Stimulated activated CD8-positive, alpha-beta memory T cell treated with anti-CD3 and anti-CD28 coated beads, Interleukin-4, amount 100 ng/mL, for 1 hour (primary cell): ENCODE measurements around the gene SACS.
A peak's percentile ranks its signal among the peaks of the same experiment; 100 is the strongest.

Source experiments
- DNase-seq, 2 donors: peaks; one replicate each; pipeline ENCODE4 v3.0.0-alpha.2; 2020; ENCODE audit warnings: low read depth in 2 of 2, low spot score in 1 of 2

Gene SACS, protein sequence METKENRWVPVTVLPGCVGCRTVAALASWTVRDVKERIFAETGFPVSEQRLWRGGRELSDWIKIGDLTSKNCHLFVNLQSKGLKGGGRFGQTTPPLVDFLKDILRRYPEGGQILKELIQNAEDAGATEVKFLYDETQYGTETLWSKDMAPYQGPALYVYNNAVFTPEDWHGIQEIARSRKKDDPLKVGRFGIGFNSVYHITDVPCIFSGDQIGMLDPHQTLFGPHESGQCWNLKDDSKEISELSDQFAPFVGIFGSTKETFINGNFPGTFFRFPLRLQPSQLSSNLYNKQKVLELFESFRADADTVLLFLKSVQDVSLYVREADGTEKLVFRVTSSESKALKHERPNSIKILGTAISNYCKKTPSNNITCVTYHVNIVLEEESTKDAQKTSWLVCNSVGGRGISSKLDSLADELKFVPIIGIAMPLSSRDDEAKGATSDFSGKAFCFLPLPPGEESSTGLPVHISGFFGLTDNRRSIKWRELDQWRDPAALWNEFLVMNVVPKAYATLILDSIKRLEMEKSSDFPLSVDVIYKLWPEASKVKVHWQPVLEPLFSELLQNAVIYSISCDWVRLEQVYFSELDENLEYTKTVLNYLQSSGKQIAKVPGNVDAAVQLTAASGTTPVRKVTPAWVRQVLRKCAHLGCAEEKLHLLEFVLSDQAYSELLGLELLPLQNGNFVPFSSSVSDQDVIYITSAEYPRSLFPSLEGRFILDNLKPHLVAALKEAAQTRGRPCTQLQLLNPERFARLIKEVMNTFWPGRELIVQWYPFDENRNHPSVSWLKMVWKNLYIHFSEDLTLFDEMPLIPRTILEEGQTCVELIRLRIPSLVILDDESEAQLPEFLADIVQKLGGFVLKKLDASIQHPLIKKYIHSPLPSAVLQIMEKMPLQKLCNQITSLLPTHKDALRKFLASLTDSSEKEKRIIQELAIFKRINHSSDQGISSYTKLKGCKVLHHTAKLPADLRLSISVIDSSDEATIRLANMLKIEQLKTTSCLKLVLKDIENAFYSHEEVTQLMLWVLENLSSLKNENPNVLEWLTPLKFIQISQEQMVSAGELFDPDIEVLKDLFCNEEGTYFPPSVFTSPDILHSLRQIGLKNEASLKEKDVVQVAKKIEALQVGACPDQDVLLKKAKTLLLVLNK (N-terminal part only)

DNA sequence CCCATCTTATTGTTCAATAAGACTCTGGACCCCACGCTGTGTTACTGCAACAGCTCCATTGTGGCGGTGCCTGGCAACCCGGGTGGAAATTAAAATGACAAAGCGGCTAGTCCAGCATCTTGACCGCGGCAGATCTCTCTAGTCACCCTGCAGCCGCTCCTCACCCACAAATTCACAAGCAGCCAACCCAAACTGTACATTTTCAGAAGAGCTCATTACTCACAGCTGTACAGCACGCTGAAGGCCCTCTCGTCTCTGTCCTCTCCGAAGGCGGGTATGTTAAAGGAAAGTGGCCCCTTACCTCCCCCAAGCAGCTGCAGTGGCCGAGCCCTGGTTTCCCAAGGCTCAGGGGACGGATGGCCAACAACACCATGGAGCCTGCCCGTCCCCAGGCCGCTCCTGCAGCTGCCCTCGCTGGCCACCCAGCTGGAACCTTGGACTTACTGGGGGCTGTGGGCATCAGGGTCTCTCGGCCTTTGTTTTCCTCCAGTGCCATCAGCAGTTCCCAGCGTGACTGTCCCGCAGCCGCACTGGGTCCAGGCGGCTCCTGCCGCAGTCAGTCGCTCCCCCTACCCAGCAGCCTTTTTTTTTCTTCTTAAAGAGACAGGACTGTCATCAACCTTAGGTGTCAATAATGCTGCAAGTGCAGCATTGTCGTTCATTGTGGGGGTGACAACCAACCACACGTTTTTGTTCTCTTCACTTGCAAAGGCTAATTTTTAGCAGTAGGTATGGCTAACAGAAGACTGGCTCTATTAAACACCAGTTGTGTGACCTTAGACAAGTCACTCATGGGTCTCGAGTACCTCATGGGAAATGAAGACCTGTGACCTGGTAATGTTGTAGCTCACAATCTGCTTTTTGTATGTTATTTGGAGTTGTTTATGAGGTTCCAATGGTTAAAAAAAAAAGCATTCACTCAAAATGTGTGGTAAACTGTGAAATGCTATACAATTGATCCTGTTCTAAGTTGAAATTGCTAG lies at the start of gene SACS:
TSS of gene SACS (minus strand) at position 532 of the 983 bp plus-strand sequence. CDS start 22,463 bp downstream, outside the sequence.
- DNase-seq: no peak

DNA sequence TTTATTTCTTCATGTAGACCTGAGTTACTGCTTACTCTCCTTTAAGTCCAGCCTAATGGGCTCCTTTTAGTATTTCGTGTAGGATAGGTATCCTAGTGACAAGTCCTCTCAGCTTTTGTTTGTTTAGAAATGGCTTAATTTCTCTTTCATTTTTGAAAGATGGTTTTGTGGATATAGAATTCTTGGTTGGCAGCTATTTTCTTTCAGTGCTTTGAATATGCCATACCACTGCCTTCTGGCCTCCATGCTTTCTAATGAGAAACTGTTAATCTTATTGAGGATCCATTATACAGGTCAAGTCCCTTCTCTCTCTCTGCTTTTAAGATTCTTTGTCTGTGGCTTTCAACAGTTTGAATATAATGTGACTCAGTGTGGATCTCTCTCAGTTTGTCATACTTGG lies 46.8 kb upstream of the SACS start:
- DNase-seq: no peak

DNA sequence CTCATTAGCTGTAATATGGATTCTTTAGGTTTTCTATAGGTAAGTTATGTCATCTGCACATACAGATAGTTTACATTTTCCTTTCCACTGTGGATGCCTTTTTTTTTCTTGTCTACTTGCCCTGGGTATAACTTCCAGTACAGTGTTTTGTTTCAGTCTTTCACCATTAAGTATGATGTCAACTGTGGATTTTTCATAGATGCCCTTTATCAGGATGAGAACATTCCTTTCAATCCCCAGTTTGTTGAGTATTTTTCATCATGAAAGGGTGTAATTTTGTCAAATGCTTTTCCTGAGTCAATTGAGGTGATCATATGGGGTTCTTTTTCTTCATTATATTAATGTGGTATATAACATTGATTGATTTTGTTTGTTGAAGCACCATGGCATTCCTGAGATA lies 43.6 kb upstream of the SACS start:
- no peak for DNase-seq

DNA sequence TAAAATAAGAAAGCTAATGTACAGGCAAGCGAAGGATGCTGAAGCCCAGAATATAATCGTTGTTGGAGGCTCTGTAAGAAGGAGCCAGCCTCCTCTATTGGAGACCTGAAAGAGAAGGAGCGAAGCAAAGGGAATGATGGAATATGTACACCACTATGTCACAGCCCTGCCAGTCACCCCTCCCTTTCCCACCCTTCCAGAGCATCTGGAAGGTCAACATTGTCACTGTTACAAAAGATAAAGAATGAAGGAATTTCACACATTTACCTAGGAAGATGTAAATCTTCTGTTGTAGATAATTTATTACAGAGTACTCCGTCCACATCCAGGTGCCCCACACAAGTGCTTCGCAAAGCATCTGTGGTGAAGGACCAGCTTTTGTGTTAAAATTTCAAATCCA lies 39.7 kb upstream of the SACS start:
- no peak for DNase-seq

DNA sequence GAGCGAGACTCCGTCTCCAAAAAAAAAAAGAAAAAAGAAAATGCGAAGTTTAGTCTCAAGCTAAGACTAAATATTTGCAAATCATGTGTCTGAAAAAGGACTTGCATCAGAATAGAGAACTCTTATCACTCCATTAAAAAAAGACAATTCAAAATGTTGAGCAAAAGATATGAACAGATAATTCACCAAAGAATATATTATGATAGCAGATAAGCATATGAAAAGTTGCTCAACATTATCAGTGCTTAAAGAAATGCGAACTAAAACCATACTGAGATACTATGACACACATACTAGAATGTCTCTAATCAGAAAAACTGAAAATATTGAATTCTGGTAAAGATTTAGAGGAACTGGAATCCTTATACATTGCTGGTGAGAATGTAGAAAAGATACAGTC lies 38.7 kb upstream of the SACS start:
- no peak for DNase-seq

DNA sequence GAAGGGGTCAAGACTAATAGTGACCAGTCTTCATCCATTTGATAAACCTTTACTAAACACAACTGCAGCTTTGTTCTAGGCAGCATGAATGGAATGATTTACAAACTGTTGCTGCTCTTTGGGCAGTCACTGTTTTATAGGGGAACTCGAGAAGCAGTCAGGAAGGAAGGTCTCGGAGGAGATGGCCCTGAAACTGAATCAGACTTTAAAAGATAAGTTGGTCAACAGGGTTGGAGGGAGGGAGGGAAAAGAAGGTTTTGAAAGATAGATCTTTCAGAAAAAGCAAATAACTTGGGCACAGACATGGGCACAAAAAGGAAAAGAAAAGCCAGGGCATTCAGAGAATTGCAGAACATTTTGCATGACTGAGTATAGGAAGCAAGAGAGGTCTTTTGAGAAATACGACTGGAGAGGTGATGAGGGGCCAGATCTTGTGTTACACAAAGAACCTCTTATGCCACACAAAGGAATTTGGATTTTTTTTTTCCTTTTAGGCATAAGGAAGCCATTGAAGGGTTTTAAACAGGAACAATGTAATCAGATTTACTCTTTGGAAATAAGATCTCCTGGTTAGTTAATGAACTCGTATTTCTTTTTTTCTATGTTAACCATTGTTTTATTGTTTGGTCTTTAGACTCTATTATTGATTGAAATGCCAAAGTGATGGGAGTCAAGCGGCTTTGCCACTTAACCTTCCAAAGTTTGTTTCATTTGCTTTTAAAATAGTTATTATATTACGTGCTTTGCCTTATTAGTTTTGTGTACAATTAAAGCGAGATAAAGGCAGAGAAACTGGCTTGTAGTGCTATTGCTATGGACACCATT lies 37.5 kb upstream of the SACS start:
- no peak for DNase-seq

DNA sequence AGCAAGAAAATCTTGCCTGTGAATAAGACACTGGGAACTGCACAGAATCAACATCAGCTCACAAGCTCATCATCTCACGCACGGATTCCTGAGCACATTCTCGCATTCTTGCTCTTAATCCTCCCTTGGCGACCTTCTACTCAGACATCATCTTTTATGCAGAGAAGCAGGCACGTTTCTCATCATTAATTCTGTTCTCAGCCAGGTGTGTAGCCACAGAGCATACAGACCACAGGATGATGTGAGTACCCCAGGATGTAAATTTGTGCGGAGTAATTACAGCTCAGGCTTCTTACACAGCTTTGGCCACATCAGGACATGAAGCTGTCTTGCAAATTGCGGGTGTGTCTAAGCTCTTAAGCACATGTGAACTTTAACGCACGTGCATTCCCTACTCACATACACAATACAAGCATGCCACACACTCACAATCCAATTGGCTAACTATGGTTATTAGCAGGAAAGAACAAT lies 36.5 kb upstream of the SACS start:
- DNase-seq: no peak

DNA sequence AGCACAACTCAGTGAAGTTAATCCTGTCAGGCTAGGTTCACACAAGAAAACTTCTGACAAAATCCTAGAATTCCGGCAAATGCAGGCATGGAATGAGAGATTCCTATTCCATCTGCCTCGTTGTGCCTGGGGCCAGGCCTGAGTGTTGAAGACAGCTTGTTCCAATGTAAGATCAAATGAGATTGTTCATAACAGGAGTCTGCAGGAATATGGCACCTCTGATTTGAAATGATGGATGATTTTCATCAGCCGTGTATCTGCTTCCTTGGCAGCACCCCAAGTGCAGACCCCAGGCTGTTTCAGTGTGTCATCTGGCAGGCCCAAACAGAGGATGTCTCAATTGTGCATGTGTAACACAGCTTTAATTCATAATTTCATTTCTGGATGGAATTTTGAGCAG lies 35.3 kb upstream of the SACS start:
- no peak for DNase-seq

DNA sequence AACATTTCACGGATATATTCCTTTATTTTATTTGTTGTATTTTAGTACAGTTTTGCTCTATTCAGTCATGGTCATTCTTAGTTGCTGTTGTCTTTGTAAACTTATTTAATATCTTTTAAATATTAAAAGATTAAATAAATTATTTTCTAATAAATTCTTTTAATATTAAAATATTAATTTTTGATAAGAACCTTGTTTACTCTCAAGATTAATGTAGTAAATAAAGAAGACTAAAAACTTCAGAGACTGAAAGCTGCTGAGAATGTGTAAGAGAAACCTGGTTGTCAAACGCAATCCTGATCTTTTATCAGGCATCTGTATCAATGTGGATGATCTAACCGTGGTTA lies 34.4 kb upstream of the SACS start:
- DNase-seq: no peak

DNA sequence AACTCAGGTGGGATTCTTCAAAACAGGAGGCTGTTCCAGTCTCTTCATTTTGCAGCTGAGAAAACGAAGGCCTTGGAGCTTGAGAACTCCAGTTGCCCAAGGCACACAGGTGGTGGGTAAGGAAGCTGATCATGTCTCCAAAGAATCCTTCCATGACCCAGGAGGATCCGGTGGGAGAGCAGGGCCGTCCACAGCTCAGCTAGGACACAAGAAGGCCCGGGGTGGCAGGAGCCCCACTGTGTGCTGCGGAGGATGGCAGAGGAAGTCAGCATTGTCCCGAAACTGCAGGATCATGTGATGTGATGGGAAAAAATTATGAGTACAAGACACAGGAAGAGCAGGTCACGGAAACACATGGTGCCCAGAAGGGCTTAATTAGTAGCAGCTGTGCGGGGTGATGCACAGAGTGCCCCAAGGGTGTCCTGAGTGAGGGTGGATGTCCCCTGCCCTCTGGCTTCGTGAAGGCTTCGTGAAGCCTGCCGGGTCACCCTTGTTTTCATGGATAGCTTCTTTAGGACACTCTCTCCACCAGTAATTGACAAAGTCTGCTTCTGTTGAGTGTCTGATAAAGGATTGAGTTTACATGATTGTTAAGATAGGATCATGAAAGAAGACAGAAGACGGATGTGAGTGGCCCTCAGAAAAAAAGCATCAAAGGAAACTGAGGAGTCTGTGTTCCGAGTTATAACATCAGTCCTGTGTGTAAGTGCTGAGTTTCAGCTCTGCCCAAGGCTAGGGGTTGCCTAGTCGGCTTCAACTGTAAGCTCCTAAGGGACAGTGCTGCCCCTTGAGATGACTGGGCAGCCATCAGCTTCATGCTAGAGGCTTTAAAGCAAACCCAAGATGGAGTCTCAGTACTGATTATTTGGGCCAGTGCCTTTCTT lies 33.8 kb upstream of the SACS start:
- no peak for DNase-seq

DNA sequence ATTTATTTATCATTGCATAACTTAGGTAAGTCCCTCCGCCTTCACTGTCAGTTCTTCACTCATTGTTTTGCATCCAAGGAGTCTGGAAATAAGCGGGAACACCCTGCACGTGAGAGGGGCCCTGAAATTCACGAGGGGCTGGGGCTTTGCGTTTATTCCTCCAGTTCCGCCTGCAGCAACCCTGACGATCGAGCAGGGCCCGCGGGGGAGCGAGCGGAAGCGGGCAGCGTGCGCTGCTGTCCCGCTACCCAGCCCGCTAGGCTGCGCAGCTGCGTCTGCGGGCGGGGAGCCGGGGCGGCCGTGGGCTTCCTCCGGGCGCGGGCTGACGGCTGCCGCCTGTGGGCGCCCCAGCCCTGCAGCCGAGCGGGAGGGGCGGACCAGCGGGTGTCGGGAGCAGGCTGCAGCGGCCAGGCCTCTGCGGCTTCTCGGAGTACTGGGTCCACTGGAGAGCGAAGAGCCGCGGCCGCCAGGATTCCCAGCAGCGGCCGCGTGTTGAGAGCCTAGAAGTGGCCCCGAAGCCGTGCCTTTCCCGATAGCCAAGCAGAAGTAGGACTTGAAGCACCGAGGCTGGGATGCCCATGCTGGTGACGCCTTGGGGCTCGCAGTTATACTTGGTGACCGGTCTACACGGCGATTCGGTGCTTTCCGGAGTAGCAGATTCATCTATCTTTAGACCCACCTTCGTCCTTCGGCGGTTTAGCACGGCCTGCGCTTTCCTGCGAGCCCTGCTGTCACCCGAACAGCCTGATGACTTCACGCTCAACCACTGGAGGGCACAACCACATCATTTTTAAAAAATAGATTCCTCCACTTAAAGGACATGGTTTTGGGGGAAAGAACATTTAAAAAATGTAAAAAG lies 32.9 kb upstream of the SACS start:
- DNase-seq: peak; percentile 32 to 34

DNA sequence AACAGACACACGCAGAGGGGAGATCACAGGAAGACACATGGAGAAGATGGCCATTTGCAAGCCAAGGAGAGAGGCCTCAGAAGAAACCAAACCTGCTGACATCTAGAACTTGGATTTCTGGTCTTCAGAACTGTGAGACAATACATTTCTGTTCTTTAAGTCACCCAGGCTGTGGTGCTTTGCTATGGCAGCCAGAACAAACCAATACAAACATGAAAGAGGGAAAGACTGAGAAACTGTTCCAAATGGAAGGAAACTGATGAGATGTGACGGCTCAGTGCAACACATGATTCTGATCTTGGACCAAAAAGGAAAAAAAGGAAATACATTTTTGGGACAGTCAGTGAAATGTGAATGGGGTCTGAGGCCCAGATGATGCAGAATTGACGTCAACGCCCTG lies 30.2 kb upstream of the SACS start:
- no peak for DNase-seq

DNA sequence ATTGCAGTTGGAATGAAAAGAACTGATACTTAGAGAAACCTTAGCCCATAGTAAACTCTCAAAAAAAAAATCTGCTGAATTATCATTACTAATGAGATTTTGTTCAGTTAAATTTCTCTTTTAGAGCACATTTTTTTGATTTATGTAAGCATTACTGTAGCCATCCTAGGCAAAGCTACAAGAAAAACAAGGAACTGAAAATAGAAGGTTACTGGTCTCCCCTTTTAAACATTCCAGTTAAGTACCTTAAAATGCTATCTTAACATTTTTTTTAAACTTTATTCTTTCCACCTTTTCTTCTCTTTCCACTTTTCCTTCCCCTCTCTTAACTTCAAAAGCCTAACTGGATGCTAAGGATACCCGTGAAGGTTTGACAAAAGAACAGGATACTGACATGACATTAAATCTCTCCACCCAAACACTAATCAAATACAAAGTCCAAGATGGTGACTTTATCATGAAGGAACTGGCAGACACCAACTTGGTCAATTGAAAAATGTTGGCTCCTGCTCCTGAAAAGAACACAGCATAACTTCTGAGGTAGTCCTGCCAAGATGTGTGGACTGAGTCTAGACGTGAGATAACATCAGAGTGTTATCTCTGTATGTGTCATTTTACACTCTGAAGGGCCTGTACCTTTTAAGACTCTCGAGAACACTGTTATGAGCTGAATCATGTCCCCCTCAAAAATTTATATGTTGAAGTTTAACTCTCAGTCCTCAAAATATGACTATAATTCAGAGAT lies 29.5 kb upstream of the SACS start:
- DNase-seq: no peak

DNA sequence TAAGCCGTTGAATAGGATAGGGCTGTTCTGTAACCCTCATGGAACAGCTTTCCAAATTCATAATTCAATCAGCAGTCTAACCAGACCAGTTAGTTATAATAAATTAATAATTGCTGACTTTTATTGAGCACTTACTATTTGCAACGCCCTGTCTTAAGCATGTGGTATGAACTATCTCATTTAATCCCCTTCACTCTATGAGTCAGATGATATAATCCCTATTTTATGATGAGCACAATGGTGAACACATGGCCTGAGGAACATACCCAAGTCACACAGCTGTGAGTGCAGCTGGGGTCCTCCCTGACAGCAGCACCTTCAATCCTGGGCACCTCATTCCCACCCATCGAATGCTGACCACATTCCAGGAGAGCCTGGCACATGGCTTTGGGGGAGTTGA lies 28.0 kb upstream of the SACS start:
- DNase-seq: no peak

DNA sequence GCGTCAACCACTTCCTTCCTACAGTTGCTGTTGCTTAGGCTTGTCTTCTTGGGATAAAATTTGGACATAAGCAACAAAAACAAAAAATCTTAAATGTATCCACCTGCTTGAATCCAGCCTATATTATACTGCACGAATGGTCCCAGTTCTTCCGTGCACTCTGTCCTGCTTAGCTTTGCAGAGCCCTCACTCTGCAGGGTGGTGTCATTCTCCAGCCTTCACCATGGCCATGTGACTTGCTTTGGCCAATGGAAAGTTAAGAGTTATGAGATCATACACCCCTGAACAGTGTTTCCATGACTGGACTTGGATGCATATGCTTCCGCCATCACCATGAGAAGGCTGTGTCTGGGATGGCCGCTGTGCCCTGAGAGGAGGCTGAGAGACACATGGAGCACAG lies 27.4 kb upstream of the SACS start:
- DNase-seq: no peak

DNA sequence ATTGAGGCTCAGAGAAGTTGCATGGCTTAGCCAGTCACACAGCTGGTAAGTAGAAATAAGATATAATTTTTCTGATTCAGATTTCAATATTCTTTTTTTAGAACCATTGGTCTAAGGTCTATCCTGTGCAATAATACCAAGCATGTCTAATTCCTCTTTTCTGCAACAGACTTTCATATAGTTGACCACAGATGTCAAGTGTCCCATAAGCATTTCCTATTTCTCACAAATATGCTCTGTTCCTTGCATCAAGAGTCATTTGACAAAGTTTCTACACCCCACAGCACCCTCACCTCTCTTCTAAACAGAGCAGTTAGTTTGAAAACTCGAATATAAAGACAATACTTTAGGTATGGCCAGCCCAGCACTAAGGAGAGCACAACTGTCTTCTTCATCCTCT lies 26.8 kb upstream of the SACS start:
- no peak for DNase-seq

DNA sequence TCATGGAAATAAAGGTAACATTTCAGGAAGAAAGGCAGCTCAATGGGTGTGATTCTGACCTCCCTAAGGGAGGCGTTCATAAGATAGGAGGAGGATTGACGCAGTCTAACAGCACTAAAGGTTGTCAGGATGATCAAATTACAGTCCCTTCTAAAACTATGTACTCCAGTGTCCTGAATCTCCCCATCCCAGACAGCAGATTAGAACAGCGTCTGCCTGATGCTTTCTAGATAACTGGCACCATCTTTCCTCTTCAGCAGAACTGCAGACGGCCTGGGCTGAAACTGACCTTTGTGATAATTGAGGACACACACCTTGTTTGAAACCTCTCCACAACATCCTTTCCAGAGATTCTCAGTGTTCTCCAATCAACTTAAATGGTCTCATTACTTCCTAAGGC lies 25.5 kb upstream of the SACS start:
- no peak for DNase-seq
